Measurements from ENCODE around the gene KLHL24.
"Not testable (repeated sequence)": the region's sequence is repeated elsewhere in the genome, so short reads cannot be mapped to it uniquely, and the experiment has no call there.

KLHL24 gene

GRCh38 chr3:183635431-183636220 is at the start of gene KLHL24:
TSS of gene KLHL24 (plus strand) at chr3:183635623. CDS start at chr3:183650357, 14,734 bp downstream.
- peak; percentile 86 for DNase-seq (ENCODE audit: low read depth)

GRCh38 chr3:183586477-183586876 is 48.9 kb upstream of the KLHL24 start:
- DNase-seq (ENCODE audit: low read depth), result no peak

- no peak for DNase-seq (ENCODE audit: low read depth)
These were observed 48.1 kb upstream of the KLHL24 start for GRCh38 chr3:183587336-183587735.

GRCh38 chr3:183590442-183590841 is 45.0 kb upstream of the KLHL24 start:
- no peak for DNase-seq (ENCODE audit: low read depth)

GRCh38 chr3:183591881-183592521 is 43.4 kb upstream of the KLHL24 start:
- DNase-seq (ENCODE audit: low read depth), result no peak

GRCh38 chr3:183592821-183593220 is 42.6 kb upstream of the KLHL24 start:
- DNase-seq (ENCODE audit: low read depth), result no peak

GRCh38 chr3:183594636-183595035 is 40.8 kb upstream of the KLHL24 start:
- no peak for DNase-seq (ENCODE audit: low read depth)

- DNase-seq (ENCODE audit: low read depth), result no peak
These were observed 37.5 kb upstream of the KLHL24 start for GRCh38 chr3:183597959-183598358.

- DNase-seq (ENCODE audit: low read depth), result not testable (repeated sequence)
These were observed 24.1 kb upstream of the KLHL24 start for GRCh38 chr3:183611326-183611725.

GRCh38 chr3:183613366-183614285 is 21.8 kb upstream of the KLHL24 start:
- no peak for DNase-seq (ENCODE audit: low read depth)

- no peak for DNase-seq (ENCODE audit: low read depth)
These were observed 16.9 kb upstream of the KLHL24 start for GRCh38 chr3:183618542-183618941.

- no peak for DNase-seq (ENCODE audit: low read depth)
These were observed 16.4 kb upstream of the KLHL24 start for GRCh38 chr3:183619010-183619409.

- no peak for DNase-seq (ENCODE audit: low read depth)
These were observed 15.7 kb upstream of the KLHL24 start for GRCh38 chr3:183619624-183620251.

GRCh38 chr3:183620252-183620628 is 15.2 kb upstream of the KLHL24 start:
- no peak for DNase-seq (ENCODE audit: low read depth)

- not testable (repeated sequence) for DNase-seq (ENCODE audit: low read depth)
These were observed 12.9 kb upstream of the KLHL24 start for GRCh38 chr3:183622473-183622872.

- no peak for DNase-seq (ENCODE audit: low read depth)
These were observed 8.4 kb upstream of the KLHL24 start for GRCh38 chr3:183626877-183627594.

GRCh38 chr3:183629546-183630301 is 5.7 kb upstream of the KLHL24 start:
- no peak for DNase-seq (ENCODE audit: low read depth)

GRCh38 chr3:183631715-183632114 is 3.7 kb upstream of the KLHL24 start:
- no peak for DNase-seq (ENCODE audit: low read depth)

- not testable (repeated sequence) for DNase-seq (ENCODE audit: low read depth)
These were observed 2.7 kb upstream of the KLHL24 start for GRCh38 chr3:183632725-183633124.

- no peak for DNase-seq (ENCODE audit: low read depth)
These were observed 716 bp upstream of the KLHL24 start for GRCh38 chr3:183634707-183635106.

- no peak for DNase-seq (ENCODE audit: low read depth)
These were observed 354 bp upstream of the KLHL24 start for GRCh38 chr3:183635107-183635430.

Data from GM04504 (cell line).